Keratinocyte (primary cell): ENCODE results near the gene CLMN. TPM values are rescaled to one million over a fixed set of nuclear protein-coding genes. Genes with fewer than 3 reads are reported as not detected.

Source experiments
- DNase-seq: peaks from one replicate; pipeline ENCODE4 v3.0.0-alpha.2; 2011; ENCODE audit warnings: low read depth, missing footprints, low spot score
- FAIRE-seq: peaks from 2 replicates; lab custom pipeline; 2011; peaks lifted over from hg19 to GRCh38; lab: Jason Lieb, UNC
- H2AFZ ChIP-seq: 2 replicates; pipeline ENCODE4 v1.6.0; 2012; ENCODE audit warnings: low read length, control low read depth, inconsistent platforms; ENCODE audit not compliant: control insufficient read depth
- H3K27ac ChIP-seq: 2 replicates; pipeline ENCODE4 v1.5.1; 2011; ENCODE audit warnings: low read length; ENCODE audit not compliant: control insufficient read depth, insufficient read depth
- H3K27me3 ChIP-seq: 3 replicates; pipeline ENCODE4 v1.6.0; 2011; ENCODE audit warnings: low read length; ENCODE audit not compliant: control insufficient read depth, insufficient read depth; ENCODE audit errors: extremely low read depth
- H3K36me3 ChIP-seq, 2 experiments: 2 replicates in 1 of 2; 3 replicates in 1 of 2; pipeline ENCODE4 v1.5.1; 2011; ENCODE audit warnings: low read length in 2 of 2, mild to moderate bottlenecking in 1 of 2; ENCODE audit not compliant: control insufficient read depth in 2 of 2, insufficient read depth in 2 of 2; ENCODE audit errors: extremely low read depth in 1 of 2
- H3K4me1 ChIP-seq: 3 replicates; pipeline ENCODE4 v1.5.1; 2011; ENCODE audit warnings: low read length; ENCODE audit not compliant: control insufficient read depth, insufficient read depth; ENCODE audit errors: extremely low read depth
- H3K4me2 ChIP-seq: 3 replicates; pipeline ENCODE4 v1.6.0; 2011; ENCODE audit warnings: low read depth, low read length; ENCODE audit not compliant: control insufficient read depth, insufficient read depth; ENCODE audit errors: extremely low read depth
- H3K4me3 ChIP-seq, 3 experiments: fragments of 200-600 bp in 1 of 3; sonication (generic) in 1 of 3; 2 replicates in 2 of 3; 3 replicates in 1 of 3; pipeline ENCODE4 v1.5.1; 2011 to 2016; ENCODE audit warnings: low read length in 3 of 3, mild to moderate bottlenecking in 3 of 3, control low read depth in 2 of 3, inconsistent platforms in 1 of 3, low read depth in 1 of 3, mixed read lengths in 1 of 3, mixed run types in 1 of 3, moderate library complexity in 1 of 3; ENCODE audit not compliant: control insufficient read depth in 2 of 3, insufficient read depth in 2 of 3; ENCODE audit errors: extremely low read depth in 1 of 3
- H3K79me2 ChIP-seq: 2 replicates; pipeline ENCODE4 v1.6.0; 2012; ENCODE audit warnings: low read length; ENCODE audit not compliant: control insufficient read depth, insufficient read depth
- H3K9ac ChIP-seq: 3 replicates; pipeline ENCODE4 v1.6.0; 2011; ENCODE audit warnings: low read length; ENCODE audit not compliant: control insufficient read depth, insufficient read depth; ENCODE audit errors: extremely low read depth
- H3K9me1 ChIP-seq: 3 replicates; pipeline ENCODE4 v1.6.0; 2011; ENCODE audit warnings: low read length; ENCODE audit not compliant: control insufficient read depth, insufficient read depth; ENCODE audit errors: extremely low read depth
- H3K9me3 ChIP-seq: 2 replicates; pipeline ENCODE4 v1.5.1; 2012; ENCODE audit warnings: low read depth, low read length; ENCODE audit not compliant: control insufficient read depth
- H4K20me1 ChIP-seq: 3 replicates; pipeline ENCODE4 v1.6.0; 2011; ENCODE audit warnings: low read length; ENCODE audit not compliant: control insufficient read depth, insufficient read depth; ENCODE audit errors: extremely low read depth
- EZH2 ChIP-seq: IDR thresholded peaks from one replicate; pipeline ENCODE4 v1.6.1; 2012; ENCODE audit warnings: inconsistent platforms, mild to moderate bottlenecking, low read length, moderate library complexity
- dilution Hi-C: fragments of 300-500 bp; cut with MboI; formaldehyde crosslinking; loops from one replicate; pipeline ENCODE4 v1.7.0; 2020; ENCODE audit warnings: low sequenced_read_pairs; ENCODE audit not compliant: extremely low pct_ligation_motif_present
- polyA plus RNA-seq, 5 experiments: library from polyadenylated mRNA; depleted of rRNA in 3 of 5; stranded (reverse) in 3 of 5; stranded (forward) in 1 of 5; unstranded in 1 of 5; fragments of >200 nt; gene quantifications; 1 replicate in 1 of 5; 2 replicates in 3 of 5; 3 replicates in 1 of 5; pipeline versions ENCODE4 v1.2.1 to v1.2.3, GENCODE V29; 2011 to 2012; ENCODE audit warnings: missing spikeins in 2 of 5, low read depth in 1 of 5, low replicate concordance in 1 of 5
- TF ChIP-seq, protein P1 (sequence below), 3 experiments: IDR thresholded peaks in 1 of 3; conservative IDR thresholded peaks in 1 of 3; optimal IDR thresholded peaks in 1 of 3; 2 replicates in 2 of 3; 3 replicates in 1 of 3; pipeline versions ENCODE3 to v1.5.1; 2011; ENCODE audit warnings: low read length in 3 of 3, mild to moderate bottlenecking in 3 of 3, moderate library complexity in 2 of 3, control low read depth in 1 of 3, inconsistent platforms in 1 of 3; ENCODE audit not compliant: insufficient read depth in 2 of 3; ENCODE audit errors: extremely low read depth in 1 of 3

Gene CLMN
- polyA plus RNA-seq, 1 donor (not counting 4 experiments of a cell fraction or from before 2014, with no cell fraction given): 6.1 TPM

DNA sequence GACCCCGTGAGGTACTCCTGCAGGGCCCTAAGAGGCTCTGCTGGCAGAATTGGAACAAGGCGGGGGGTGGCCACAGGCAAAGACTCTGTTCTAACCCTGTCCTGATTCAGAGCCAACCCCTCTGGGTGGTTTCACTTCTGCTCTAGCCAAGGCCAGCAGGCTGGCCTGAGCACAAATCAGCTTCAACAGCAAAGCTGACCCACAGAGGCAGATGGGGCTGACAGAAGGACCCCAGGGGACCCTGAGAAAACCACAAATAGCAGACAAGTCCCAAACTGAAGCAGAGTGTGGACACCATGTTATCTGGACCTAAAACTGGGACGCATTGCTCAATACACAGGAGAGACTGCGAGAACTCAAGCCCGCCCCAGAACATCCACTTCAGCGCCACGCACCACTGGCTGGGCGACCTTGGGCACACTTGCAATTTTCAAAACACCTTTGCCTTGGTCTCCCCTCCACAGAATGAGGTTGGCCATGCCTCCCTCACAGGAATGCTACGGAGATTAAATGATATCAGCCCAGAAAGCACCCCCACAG, 85.9 kb downstream of the CLMN start:
- no peak overlapping the region for H3K27ac ChIP-seq
- H3K9ac ChIP-seq: no peak overlapping the region
- peaks cover 11% of the 10 kb centered on the region for H3K4me1 ChIP-seq
- H3K4me3 ChIP-seq: no peak overlapping the region
- H3K27me3 ChIP-seq: no peaks in the 10 kb centered on the region
- H3K9me1 ChIP-seq: no peaks in the 10 kb centered on the region
- H3K79me2 ChIP-seq: no peaks in the 10 kb centered on the region
- DNase-seq: no peak
- H3K36me3 ChIP-seq: no peaks in the 10 kb centered on the region
- no peak overlapping the region for H2AFZ ChIP-seq
- H3K4me2 ChIP-seq: no peak overlapping the region
- no peaks in the 10 kb centered on the region for H4K20me1 ChIP-seq
- FAIRE-seq: no peak
- H3K9me3 ChIP-seq: no peaks in the 10 kb centered on the region
- TF ChIP-seq EZH2: no peak
- TF ChIP-seq, protein P1, sequence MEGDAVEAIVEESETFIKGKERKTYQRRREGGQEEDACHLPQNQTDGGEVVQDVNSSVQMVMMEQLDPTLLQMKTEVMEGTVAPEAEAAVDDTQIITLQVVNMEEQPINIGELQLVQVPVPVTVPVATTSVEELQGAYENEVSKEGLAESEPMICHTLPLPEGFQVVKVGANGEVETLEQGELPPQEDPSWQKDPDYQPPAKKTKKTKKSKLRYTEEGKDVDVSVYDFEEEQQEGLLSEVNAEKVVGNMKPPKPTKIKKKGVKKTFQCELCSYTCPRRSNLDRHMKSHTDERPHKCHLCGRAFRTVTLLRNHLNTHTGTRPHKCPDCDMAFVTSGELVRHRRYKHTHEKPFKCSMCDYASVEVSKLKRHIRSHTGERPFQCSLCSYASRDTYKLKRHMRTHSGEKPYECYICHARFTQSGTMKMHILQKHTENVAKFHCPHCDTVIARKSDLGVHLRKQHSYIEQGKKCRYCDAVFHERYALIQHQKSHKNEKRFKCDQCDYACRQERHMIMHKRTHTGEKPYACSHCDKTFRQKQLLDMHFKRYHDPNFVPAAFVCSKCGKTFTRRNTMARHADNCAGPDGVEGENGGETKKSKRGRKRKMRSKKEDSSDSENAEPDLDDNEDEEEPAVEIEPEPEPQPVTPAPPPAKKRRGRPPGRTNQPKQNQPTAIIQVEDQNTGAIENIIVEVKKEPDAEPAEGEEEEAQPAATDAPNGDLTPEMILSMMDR (optimal IDR thresholded peaks at IDR 0.05 in 1 of 3, IDR thresholded peaks at IDR 0.05 in 1 of 3, conservative IDR thresholded peaks at IDR 0.05 in 1 of 3; ENCODE audit: extremely low read depth in 1 of 3, insufficient read depth in 2 of 3, low read length in 3 of 3): no peak
- dilution Hi-C loops: no loop called here

DNA sequence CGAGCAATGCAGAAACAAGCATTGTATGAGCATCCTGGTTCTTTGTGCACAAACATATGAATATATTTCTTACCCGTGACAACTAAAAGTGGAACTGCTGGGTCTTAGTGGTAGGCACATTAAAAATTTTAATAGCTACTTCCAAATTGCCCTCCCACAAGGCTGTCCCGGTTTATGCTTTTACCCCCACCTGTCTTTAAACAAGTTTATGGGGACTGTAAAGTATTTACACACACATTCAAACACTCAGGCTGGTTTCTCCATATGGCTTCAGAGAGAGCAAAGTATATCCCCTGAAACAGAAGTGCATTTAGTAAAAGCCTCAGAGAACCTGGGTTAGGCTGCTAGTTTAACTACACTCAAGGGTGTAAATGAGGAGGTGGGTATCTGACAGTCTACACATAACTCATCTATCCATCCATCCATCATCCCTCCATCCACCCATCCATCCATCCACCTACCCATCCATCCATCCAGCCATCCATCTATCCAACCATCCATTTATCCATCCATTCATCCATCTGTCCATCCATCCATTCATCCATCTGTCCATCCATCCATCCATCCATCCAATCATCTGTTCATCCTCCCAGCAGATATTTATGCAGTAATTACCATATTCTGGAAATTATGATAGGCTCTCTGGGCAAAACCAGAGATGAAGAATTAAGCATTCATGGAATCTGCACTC, 86.7 kb downstream of the CLMN start:
- Histone ChIP-seq H3K4me1 (peaks cover 11% of the 10 kb centered on the region), H3K4me2 (no peak overlapping the region), H3K36me3 (no peaks in the 10 kb centered on the region), H3K79me2 (no peaks in the 10 kb centered on the region), H3K4me3 (no peak overlapping the region), H4K20me1 (no peaks in the 10 kb centered on the region), H3K27ac (no peak overlapping the region), H3K27me3 (no peaks in the 10 kb centered on the region), H3K9ac (no peak overlapping the region), H2AFZ (no peak overlapping the region), H3K9me3 (no peaks in the 10 kb centered on the region), H3K9me1 (no peaks in the 10 kb centered on the region)
- DNase-seq: no peak
- no peak for FAIRE-seq
- no peak for TF ChIP-seq EZH2
- TF ChIP-seq, protein P1 (optimal IDR thresholded peaks at IDR 0.05 in 1 of 3, IDR thresholded peaks at IDR 0.05 in 1 of 3, conservative IDR thresholded peaks at IDR 0.05 in 1 of 3; ENCODE audit: extremely low read depth in 1 of 3, insufficient read depth in 2 of 3, low read length in 3 of 3): no peak
- dilution Hi-C loops: no loop called here
